Transverse colon (tissue), 4 donors: ENCODE data around the gene EVI5L. TPM values are rescaled to one million over a fixed set of nuclear protein-coding genes. Genes with fewer than 3 reads are reported as not detected.

ENCODE experiments used
- DNase-seq: peaks from one replicate; pipeline ENCODE4 v3.0.0-alpha.2; 2019
- H3K27ac ChIP-seq, 4 donors: fragments of 200-600 bp; sonication (generic); 2 replicates each; pipeline ENCODE4 v1.5.1; 2016 to 2018; ENCODE audit warnings: inconsistent platforms in 4 of 4
- H3K27me3 ChIP-seq: fragments of 200-600 bp; sonication (generic); 2 replicates; pipeline ENCODE4 v1.5.1; 2017; ENCODE audit warnings: inconsistent platforms
- H3K36me3 ChIP-seq, 4 donors: fragments of 200-600 bp; sonication (generic); 2 replicates each; pipeline ENCODE4 v1.5.1; 2017 to 2019; ENCODE audit warnings: inconsistent platforms in 4 of 4
- H3K4me1 ChIP-seq, 4 donors: fragments of 200-600 bp; sonication (generic); 2 replicates each; pipeline ENCODE4 v1.5.1; 2017 to 2020; ENCODE audit warnings: inconsistent platforms in 4 of 4
- H3K4me3 ChIP-seq, 4 donors: fragments of 200-600 bp; sonication (generic); 1 replicate in 1 of 4; 2 replicates in 3 of 4; pipeline versions ENCODE4 v1.5.1 to v1.6.1; 2017 to 2019; ENCODE audit warnings: inconsistent platforms in 4 of 4
- H3K9me3 ChIP-seq, 2 donors: fragments of 200-600 bp; sonication (generic); 2 replicates each; pipeline ENCODE4 v1.5.1; 2017 to 2019; ENCODE audit warnings: inconsistent platforms in 2 of 2
- EP300 ChIP-seq: sonication (generic); formaldehyde crosslinking; IDR thresholded peaks from one replicate; pipeline ENCODE4 v1.6.1; 2017; ENCODE audit warnings: antibody characterized with exemption, low read depth
- POLR2A ChIP-seq: fragments of 450-650 bp; IDR thresholded peaks from one replicate; pipeline ENCODE4 v1.6.1; 2016; ENCODE audit warnings: antibody characterized with exemption, mild to moderate bottlenecking, moderate library complexity
- POLR2AphosphoS5 ChIP-seq, 3 donors: sonication (generic); formaldehyde crosslinking; IDR thresholded peaks; one replicate each; pipeline ENCODE4 v1.6.1; 2016; ENCODE audit warnings: antibody characterized with exemption in 3 of 3
- WGBS, 2 donors: methylation state at CpG; one replicate each; pipeline ENCODE4 v1.1.5; 2018; ENCODE audit warnings: low coverage in 1 of 2; 5-methylcytosine and 5-hydroxymethylcytosine counted together
- in situ Hi-C, 4 donors: fragments of 200-750 bp; cut with MboI; loops; one replicate each; pipeline versions ENCODE4 v1.15.0 to v1.15.1; 2017; ENCODE audit warnings: low sequenced_read_pairs in 3 of 4, low pct_ligation_motif_present in 1 of 4, low pct_unique_long_range_greater_than_20kb in 1 of 4
- intact Hi-C: fragments of 100-400 bp; cut with DNase I; formaldehyde crosslinking; loops from one replicate; pipeline ENCODE4 v1.15.1; 2023; ENCODE audit warnings: low total_unique reads
- total RNA-seq, 4 donors: library from RNA; depleted of rRNA; stranded (reverse); fragments of >200 nt; gene quantifications; one replicate each; pipeline ENCODE4 v1.1.0, GENCODE V29; 2016
- TF ChIP-seq, protein P1 (sequence below), 5 experiments: fragments of 200-600 bp in 3 of 5; fragments of 450-650 bp in 2 of 5; sonication (generic) in 3 of 5; IDR thresholded peaks; 1 replicate in 2 of 5; 2 replicates in 3 of 5; pipeline ENCODE4 v1.5.1; 2016 to 2017; ENCODE audit warnings: antibody characterized with exemption in 5 of 5, inconsistent platforms in 3 of 5, mild to moderate bottlenecking in 2 of 5, moderate library complexity in 1 of 5

EVI5L gene
- total RNA-seq, 4 donors from 2014 or later, result 8.5 to 65.8 (median 15.0) TPM

DNA sequence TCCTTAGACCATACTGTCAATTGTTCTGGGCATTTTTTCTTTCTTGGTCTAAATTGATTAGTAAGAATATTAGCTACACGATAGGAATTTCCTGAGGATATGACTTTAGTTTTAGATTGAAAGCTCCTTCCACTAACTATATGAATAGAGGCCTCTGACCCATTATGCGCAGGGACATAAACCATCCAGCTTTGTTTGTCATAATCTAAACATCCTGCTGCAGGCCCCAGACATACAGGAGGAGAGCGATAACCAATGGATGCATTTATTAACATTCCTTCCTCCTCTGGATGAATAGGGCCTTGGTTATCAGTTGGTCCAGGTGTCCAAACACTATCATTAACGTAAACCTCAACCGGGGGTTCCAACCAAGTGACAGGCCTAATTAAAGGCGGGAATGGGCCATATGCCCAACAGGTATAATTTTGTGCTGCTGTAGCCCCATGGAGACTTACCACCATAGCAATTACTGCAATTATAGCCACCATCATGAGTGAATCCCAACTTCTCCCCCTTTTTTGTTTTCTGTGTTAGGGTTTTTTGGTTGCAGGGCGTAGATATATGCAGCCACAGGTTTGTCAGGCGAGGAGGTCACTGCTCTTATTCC, 34.4 kb upstream of the EVI5L start:
- intact Hi-C loops (no loop called here), in situ Hi-C loops (loop anchor here in 2 of 4 donors (10.0 kb wide), 2 partner anchors 141 to 441 kb away; no protein-coding TSS in a partner anchor)
- no peak for DNase-seq
- Histone ChIP-seq H3K4me3 (no peak overlapping the region), H3K27me3 (peaks cover 44% of the 10 kb centered on the region), H3K9me3 (peaks cover 0 to under 1% of the 10 kb centered on the region in 2 donors), H3K4me1 (peaks cover 0 to 13% (median 2%) of the 10 kb centered on the region in 4 donors), H3K27ac (no peak overlapping the region), H3K36me3 (no peaks in the 10 kb centered on the region)
- 41 to 73% methylated on average over 3 to 8 of the region's 8 CpGs for WGBS, 2 donors
- no peak for TF ChIP-seq EP300
- TF ChIP-seq, protein P1, sequence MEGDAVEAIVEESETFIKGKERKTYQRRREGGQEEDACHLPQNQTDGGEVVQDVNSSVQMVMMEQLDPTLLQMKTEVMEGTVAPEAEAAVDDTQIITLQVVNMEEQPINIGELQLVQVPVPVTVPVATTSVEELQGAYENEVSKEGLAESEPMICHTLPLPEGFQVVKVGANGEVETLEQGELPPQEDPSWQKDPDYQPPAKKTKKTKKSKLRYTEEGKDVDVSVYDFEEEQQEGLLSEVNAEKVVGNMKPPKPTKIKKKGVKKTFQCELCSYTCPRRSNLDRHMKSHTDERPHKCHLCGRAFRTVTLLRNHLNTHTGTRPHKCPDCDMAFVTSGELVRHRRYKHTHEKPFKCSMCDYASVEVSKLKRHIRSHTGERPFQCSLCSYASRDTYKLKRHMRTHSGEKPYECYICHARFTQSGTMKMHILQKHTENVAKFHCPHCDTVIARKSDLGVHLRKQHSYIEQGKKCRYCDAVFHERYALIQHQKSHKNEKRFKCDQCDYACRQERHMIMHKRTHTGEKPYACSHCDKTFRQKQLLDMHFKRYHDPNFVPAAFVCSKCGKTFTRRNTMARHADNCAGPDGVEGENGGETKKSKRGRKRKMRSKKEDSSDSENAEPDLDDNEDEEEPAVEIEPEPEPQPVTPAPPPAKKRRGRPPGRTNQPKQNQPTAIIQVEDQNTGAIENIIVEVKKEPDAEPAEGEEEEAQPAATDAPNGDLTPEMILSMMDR (IDR thresholded peaks at IDR 0.05), result no peak
- no peak for TF ChIP-seq POLR2AphosphoS5 (IDR thresholded peaks at IDR 0.05)
- no peak for TF ChIP-seq POLR2A

DNA sequence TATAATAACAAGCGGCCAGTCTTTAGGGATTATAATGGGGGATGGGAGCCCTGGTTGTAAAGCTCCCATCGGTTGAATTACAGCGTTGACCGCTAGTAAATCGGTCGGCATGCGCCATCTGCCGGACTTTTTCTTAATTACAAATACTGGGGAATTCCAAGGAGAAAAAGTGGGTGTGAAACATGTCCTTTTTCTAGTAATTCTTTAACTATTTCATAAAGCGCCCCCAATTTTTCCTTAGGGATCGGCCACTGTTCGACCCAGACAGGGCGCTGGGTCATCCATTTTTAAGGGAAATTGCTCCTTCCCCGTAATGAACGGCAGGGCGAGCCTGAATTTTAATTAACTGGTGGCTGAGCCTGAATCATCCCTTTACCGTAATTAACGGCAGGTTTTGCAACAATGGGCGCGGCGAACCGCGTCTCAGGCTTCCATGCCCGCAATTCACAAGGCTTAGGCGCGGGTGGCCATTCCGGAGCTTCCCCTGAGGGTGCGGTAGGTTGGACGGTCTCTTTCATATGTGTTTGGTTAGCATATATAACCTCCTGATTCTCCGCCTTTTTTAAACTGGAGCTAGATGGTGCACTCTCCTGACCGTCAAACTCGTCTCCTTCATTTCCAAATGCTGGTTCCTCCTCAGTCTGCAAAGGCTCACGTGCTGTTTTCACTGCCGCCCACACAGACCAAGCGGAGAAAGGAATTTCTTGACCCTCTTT, 30.2 kb upstream of the EVI5L start:
- Histone ChIP-seq H3K9me3 (peaks cover 4 to 11% of the 10 kb centered on the region in 2 donors), H3K27ac (no peak overlapping the region), H3K27me3 (peaks cover 57% of the 10 kb centered on the region), H3K4me1 (peaks cover 3 to 21% (median 4%) of the 10 kb centered on the region in 4 donors), H3K36me3 (no peaks in the 10 kb centered on the region), H3K4me3 (peak overlapping the region in 1 of 4 donors; percentile 7)
- intact Hi-C loops, result loop anchor here (1.0 kb wide), 1 partner anchor 147 kb away; no protein-coding TSS in a partner anchor
- 2 to 9% methylated on average over 14 to 34 of the region's 34 CpGs for WGBS, 2 donors
- TF ChIP-seq, protein P1 (IDR thresholded peaks at IDR 0.05), result peak; percentile 41 to 73 (median 49)
- TF ChIP-seq POLR2A, result no peak
- peak; percentile 67 for DNase-seq
- in situ Hi-C loops, result loop anchor here (10.0 to 25.0 kb wide), 6 partner anchors 137 to 445 kb away; partner anchors contain the start of gene RETN (in 1 of the 4)

DNA sequence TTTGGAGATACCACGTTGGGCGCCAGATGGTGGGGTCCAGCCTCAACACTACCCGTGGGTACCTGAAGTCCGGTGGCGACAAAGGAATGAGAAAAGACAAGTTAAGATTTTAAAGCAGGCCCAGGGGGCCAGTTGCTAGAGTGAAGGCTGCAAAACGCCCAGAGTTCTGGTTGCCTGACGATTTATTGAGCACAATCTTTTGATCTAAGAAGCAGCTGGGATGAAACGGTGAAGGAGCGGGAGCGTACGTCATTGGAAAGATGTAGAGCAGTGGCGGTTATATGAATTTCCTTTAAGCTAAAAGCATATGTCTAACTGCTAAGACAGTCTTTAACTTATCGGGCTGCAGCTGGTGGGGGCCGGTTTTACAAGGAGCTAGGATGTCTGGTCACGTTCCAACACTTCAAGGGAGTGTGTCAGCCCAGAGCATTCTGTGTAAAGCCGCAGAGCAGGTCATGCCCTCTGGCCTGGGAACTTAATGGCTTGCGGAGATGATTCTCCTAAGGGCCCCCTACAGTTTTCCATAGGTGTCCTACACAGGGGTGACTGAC, 28.9 kb upstream of the EVI5L start:
- Histone ChIP-seq H3K36me3 (no peaks in the 10 kb centered on the region), H3K27ac (no peak overlapping the region), H3K27me3 (peaks cover 57% of the 10 kb centered on the region), H3K9me3 (peaks cover 4 to 11% of the 10 kb centered on the region in 2 donors), H3K4me1 (peaks cover 3 to 21% (median 5%) of the 10 kb centered on the region in 4 donors), H3K4me3 (no peak overlapping the region)
- DNase-seq, result no peak
- 79 to 100% methylated on average over 5 to 17 of the region's 17 CpGs for WGBS, 2 donors
- in situ Hi-C loops, result loop anchor here in 3 of 4 donors (10.0 to 25.0 kb wide), 4 partner anchors 139 to 439 kb away; partner anchors contain the start of gene RETN (in 1 of the 3)
- TF ChIP-seq EP300 (no peak), POLR2A (no peak), POLR2AphosphoS5 (IDR thresholded peaks at IDR 0.05) (no peak)
- TF ChIP-seq, protein P1 (IDR thresholded peaks at IDR 0.05), result no peak
- intact Hi-C loops, result no loop called here

DNA sequence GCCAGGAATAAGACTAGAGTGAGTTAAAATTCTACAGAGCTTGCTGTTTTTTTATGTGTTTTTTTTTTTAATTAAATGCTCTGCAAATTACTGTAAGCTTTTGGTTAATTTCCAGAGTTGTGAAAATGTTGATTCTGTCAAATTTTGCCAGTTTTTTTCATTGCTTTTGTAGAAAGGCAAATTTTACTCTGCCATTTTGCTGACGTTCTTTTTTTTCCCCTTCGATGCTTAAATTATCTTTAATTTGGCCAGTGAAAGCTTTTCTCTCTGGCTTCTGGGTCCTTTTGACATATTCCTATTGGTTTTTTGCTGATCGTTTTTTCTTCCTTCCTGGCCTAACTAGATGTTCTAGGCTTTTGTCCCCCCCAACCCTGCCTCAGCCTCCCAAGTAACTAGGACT, 23.8 kb upstream of the EVI5L start:
- no peaks in the 10 kb centered on the region for H3K36me3 ChIP-seq
- TF ChIP-seq, protein P1 (IDR thresholded peaks at IDR 0.05), result no peak
- TF ChIP-seq EP300 (no peak), POLR2AphosphoS5 (IDR thresholded peaks at IDR 0.05) (no peak), POLR2A (no peak)
- peaks cover 0 to 9% of the 10 kb centered on the region in 2 donors for H3K9me3 ChIP-seq
- no peak overlapping the region for H3K27ac ChIP-seq
- peaks cover 0 to 8% (median 5%) of the 10 kb centered on the region in 4 donors for H3K4me1 ChIP-seq
- in situ Hi-C loops (loop anchor here in 3 of 4 donors (10.0 to 25.0 kb wide), 4 partner anchors 144 to 444 kb away; partner anchors contain the start of gene RETN (in 1 of the 3)), intact Hi-C loops (no loop called here)
- WGBS, 2 donors, result 77 to 78% methylated on average over 3 of the region's 3 CpGs
- H3K4me3 ChIP-seq, result no peak overlapping the region
- H3K27me3 ChIP-seq, result peaks cover 22% of the 10 kb centered on the region
- DNase-seq, result no peak
